Endometrium (tissue), 2 donors: ENCODE data around the gene CREB5.

Experiments
- FAIRE-seq: peaks from 2 replicates; lab custom pipeline; 2012; peaks lifted over from hg19 to GRCh38; lab: Jason Lieb, UNC
- donor health status: control.
- donor health status: control.

CREB5 gene

DNA sequence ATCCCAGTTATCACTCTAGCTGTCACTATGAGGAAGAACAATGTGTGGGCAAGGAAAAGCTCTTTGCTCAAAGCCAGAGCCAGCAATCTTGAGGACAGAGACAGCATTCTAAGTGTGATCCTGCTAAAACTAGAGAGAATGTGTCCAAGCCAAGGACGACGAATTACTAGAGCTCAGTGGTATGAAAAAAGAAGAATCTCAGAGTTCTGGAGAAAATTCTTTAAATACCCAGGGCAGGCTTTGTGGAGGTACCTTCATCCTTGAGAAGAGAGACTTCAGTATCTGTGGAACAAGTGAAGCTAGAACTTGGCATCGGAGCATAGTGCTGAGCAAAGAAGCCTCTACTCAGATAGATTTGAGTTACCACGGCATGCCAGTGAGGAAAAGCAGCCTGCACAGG is 336.0 kb downstream of the CREB5 start:
- no peak for FAIRE-seq

DNA sequence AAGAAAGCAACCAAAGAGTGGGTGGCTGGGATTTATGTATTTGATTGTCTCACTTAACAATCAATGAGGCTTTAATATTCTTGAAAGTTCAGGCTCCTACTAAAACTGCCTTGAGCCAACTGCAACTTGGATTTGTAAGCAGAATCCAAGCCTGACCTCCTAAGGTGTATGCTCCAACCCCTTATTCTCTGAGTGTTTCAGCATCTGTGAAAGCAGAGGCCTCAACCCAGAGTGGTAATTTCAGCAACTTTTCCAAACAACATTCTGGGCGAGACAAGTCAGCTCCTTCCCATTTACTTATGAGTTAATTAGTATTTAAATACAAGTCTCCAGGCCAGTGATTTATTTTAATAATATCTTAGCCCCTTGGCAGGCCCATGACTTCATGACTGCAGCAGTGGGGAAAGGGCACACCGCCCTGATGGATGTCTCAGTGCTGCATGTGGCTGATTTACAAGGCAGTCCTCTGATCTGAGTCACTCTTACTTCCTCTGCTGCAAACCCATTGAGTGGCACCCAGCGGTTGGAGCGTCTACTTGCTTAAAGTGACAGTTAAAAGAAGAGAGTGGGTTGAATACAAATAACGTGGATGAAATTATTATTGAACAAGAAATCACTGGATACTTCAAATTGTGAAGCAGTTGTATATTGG is 336.7 kb downstream of the CREB5 start:
- FAIRE-seq = no peak

DNA sequence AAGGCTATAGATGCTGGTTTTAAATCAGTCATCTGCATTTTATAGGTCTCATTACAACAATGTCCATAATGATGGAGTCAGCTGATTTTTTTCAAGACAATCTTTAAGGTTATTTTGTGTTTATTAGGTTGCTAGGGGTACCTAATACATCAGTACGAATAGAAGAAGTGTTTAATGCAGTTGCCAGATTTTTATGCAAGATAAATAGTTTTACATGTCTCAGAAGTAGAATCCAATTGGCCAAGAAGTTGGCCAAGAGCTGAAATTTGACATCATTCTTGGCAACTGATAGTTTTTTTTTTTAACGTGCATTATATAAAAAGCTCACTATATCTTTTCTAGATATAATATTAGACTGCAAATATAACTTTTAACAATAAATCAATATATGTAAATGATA is 337.3 kb downstream of the CREB5 start:
- no peak for FAIRE-seq

DNA sequence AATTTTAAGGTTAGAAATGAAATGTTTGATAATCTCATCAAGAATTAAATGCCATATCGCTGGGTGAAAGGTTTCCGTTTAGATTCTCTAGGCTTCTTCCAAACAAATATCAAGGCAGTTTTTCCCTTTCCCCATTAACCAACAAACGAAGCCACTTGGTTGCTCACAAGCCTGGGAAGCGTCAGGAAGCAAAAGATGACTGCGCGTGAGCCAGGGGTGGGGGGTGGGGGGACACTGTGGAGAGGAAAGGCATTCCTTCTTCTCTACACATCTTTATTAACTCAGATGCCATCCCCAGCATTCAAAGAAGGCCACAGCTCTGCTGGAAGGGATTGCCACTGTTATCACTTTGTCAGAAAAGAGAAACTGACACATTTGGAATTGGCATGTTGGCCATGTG is 338.7 kb downstream of the CREB5 start:
- FAIRE-seq = no peak

DNA sequence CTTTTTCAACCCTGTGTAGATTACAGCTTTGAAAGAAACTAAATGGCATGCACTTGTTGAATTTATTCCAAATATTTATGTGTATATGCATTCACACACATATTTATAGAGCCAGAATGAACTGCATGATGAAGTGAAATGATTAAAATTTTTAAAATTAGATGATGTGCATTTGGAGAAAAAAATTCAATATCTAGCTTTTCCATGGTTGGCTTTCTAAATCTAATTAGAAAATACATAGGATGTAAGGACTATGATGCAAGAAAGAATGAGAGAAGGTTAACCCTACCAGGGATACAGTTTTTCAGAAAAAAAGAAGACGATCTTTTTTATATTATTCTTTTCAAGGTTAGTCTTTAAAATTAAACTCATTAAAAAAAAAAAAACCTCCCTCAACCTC is 341.3 kb downstream of the CREB5 start:
- no peak for FAIRE-seq

DNA sequence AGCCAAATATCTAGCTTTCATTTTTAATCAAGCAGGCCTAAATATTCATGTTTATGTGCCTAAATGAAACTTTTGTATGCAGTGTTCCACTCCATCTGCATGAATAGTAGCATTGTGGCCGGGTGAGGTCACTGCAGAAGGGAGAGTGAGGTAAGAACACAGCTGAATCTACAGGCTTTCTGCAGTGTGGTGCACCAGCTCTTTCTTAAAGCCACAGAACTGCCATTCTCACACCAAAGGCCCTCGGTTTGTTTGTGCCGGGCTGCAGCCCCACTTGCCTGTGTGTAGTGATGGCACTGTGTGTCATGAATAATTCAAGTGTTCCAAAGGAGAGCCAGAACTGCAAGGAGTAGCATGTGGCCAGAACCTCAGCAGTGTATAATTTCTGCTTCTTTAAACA is 341.7 kb downstream of the CREB5 start:
- no peak for FAIRE-seq

DNA sequence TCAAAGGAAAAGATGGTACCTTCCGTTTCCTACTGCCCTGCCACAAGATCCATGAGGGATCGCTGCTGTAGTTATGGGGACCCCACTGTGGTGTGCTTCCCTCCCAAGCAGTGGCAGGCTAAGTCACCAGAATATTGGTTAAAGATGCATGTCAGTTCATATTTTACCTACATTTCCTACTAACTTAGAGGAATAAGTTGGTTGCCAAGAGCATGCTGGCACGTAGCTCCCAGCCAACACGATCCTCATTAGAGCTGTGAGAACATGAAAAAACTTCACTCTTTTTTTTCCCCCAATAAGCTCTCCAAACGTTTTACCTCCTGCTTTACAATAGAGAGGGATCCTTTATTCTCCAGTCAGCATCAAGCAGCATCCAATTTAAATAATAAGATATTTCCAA is 342.1 kb downstream of the CREB5 start:
- no peak for FAIRE-seq

DNA sequence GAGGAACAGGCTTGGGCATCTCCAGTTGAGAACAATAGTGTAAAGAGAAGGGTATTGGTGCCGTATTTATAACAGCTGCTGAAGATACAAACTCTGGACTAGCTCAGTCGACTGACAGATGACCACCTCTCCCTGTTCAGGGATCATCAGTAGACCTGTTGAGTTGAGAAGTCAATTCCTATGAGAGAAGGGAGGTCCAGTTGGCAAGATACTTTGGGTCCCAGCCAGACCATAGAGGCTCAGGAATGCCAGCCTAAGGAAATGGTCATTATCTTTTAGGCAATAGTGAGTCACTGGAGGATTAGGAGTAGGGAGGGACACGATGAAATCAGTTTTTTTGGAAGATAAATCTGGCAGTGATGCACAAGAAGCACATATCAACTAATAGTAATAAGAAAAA is 342.9 kb downstream of the CREB5 start:
- no peak for FAIRE-seq

DNA sequence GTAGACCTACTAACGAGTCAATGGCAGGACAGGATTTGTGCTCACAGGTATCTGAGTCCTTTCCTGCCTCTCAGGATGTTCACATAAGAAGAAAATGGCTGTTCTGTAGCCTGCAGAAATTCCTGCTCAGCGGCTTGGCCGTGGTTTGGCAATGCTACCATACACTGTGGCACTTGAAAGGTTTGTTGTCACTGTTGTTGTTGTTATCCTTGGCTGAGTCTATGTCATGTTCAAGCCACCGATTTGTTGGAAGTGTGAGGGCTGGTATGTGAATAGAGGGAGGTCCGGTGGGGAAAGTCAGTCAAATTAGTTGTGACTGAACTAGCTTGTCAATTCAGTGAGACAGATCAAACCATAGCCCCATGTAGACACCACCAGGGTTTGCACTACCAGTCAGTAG is 345.9 kb downstream of the CREB5 start:
- FAIRE-seq = no peak

DNA sequence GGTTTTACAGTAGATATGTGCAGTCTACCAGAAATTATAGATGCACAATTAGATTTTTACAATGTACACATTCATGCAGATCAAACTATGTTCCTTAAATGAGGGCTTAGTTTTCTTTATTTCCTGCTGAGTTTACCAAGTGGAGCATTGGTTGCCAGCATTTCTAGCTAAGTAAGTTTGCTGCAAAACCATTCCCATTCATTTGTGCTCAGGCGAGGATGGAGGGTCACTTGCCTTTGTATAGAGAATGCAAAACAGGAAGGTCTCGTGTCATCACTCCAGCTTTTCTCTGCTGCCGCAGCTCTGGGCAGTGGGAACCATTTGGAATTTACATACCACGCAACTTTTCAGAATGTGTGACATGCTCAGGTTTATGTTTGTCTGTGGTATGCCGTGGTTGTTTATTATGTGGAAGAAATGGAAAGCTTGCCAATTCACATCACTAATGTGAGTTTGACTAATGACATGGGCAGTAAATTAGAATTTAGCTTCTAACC is 347.2 kb downstream of the CREB5 start:
- FAIRE-seq = no peak

DNA sequence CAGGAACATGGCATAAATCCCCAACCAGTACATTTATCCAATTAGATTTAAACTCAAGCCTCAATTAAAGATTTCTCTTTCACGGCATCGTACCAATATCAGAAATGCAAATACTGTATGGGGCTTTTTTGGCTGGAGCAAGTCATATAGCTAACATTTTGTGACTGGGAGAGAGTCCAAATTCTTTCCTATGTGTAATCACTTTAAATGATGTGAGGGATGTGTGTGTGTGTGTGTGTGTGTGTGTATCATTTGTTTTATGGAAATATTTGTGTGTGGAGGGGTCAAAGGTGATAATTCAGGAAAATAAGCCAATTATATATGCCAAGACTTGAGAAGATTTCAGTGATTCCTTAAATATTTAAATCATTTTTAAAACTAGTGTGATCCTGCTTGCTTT is 349.2 kb downstream of the CREB5 start:
- no peak for FAIRE-seq

DNA sequence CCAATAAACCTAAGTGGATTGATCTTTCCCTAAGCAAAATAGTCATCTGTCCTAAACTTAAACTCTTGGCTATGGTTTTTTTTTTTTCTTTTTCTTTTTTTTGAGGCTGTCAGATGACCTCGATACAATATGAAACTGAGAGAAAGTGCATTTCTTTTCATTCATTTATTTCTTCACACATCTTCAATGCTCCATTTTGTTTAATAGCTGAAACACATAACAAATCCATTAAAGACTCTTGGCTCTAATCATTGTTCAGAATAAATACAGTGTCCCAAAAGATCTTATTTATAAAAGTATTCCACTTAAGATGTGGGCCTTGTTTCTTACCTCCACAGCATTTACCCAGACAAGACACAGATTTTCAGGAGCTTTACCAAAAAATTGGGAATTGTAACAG is 350.3 kb downstream of the CREB5 start:
- FAIRE-seq = no peak

DNA sequence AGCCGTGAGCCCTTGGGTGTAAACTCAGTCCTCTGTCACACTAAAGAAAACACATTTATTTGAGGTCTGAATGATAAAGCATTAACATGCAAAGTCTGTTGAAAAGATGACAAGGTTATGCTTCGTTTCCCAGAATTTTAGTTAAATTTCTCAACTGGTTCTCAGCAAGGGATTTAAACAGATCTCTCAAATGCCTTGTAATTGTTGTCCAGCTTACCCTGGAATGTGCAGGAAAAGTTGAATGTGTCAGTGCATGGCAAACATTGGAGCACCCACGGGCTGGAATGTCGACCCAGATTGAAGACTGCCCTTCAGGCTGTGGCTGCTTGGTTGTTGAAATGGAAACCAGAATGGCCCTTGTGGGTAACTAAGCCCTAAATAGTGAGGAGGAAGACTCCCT is 354.0 kb downstream of the CREB5 start:
- no peak for FAIRE-seq

DNA sequence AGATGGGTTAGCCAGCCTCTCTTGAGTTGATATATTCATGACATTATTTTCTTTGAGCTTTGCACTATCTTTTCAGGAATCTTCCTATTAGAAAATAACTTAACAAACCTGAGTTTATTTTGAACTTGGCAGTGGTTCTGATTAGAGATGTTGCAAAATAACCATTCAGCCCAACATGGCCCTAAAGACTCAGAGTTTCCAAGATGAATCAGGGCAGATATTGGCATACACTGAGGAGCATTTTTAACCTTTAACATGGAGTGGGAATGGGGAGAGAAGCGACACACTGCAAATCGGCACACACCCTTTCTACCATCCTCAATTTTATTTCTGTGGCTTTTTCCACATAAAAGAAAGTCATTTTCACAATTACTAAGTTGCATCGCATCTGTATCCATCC is 355.0 kb downstream of the CREB5 start:
- FAIRE-seq = no peak

DNA sequence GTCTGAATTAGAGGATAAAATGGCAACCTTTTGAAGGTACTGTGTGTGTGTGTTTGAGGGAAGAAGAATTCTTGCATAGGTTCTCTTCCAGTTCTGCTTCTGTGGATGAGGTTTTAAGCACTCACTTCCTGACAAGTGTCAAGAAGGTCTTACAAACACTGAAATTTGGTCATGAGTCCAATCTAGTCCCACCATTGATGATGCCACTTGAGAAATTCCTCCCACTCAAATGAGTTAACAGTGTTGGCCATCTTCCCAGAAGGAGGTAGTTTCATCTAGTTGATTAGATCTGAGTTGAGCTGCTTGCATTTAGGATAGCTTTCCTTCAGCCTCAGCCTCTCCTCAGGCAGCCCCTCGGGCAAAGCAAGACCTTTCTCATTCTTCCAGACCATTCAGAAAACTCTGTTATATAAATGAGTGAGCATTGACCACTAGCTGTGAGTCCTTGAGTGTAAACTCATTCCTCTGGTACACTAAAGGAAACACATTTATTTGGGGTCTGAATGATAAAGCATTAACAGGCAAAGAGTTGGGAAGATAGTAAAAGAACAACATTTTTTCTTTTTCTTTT is 356.3 kb downstream of the CREB5 start:
- FAIRE-seq = no peak

DNA sequence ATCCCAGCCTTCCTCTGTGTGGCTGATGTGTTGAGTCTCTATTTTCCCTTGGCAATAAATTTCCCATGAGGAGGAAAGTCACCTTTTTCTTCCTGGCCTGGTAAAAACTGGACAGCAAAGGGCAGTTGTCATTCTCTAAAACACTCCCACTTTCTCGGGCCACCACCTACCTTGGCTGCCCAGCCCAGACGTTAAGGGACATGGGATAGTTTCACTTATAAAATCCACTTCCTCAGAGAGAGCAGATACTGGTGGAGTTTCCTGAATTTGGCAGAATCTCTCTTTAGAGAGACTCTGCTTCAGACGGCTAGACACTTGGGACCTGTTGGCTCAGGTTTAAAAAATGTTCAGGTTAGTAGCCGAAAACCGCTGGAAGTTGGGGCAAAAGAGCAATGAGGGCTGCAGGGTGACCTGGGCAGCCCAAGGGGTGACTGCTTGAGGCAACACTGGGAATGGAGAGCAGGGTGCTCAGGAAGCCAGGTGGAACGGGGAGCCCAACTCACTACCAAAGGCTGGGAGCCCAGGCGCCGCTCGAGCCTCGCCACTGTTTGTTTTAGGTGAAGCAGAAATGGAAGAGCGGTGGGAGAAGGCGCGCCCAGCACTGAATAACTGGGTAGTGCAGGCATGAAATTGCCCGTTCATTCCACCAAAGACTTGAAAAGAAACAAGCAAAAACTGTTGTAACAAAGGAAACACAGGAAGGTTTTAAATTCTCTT is 359.7 kb downstream of the CREB5 start:
- FAIRE-seq = no peak

DNA sequence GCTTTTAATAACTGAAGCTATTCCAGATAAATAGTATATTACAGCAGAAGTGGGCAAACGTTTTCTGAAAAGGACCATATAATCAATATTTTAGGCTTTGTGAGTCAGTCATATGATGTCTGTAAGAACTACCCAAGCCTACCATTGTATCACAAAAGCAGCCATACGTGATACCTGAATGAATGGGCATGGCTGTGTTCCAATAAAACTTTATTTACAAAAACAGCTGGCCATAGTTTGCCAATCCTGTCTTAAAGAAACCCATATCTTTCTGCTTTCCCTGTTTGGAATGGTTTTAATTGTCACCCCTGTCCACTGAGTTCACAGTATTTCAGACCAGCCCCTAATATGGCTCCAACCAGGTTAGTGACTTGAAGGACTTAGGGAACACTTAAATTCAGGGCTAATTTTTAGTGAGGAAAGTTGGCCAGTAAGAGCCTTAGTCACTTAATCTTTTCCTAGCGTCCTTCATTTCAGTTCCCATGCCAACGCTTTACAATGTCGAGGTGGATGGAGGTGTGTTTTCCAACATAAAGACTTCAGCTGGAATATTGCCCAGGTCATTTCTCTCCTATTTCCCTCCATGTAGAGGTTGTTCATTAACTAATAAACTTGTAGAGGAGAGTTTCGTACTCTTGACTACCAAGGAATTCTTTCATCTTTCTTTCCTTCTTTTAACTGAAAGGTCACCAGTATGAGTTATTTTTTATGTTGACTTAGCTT is 361.3 kb downstream of the CREB5 start:
- no peak for FAIRE-seq

DNA sequence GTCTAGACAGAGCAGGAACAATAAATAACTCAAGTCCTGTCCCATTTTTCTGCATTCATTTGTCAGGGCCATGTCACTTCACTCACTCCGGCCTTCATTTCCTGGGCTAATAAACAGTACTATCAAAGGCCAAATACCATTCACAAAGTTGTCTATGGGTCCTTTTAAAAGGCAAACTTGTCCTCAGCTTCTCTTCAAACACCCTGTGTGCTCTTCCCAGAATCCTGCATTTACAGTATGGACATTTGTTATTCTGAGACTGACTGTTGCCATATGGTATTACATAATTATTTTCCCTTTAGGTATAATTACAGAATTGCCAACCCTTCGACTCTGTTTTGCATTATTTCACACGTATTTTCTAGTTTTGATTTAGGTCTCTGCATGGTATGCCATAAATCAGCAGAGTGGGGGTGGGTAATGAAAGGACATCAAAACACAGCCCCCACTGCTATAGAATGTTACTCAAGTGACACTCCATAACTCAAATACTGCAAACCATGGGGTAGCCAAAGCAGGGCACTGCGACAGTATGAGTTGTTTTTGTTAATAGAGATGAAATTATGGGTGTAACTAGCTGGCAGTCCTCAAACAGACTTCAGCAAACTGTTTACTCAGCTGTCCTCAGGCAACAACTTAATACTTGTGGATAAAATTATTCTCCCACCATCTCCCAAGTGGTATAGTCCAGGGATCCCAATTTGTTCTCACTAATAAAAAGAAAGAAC is 362.1 kb downstream of the CREB5 start:
- FAIRE-seq = no peak

DNA sequence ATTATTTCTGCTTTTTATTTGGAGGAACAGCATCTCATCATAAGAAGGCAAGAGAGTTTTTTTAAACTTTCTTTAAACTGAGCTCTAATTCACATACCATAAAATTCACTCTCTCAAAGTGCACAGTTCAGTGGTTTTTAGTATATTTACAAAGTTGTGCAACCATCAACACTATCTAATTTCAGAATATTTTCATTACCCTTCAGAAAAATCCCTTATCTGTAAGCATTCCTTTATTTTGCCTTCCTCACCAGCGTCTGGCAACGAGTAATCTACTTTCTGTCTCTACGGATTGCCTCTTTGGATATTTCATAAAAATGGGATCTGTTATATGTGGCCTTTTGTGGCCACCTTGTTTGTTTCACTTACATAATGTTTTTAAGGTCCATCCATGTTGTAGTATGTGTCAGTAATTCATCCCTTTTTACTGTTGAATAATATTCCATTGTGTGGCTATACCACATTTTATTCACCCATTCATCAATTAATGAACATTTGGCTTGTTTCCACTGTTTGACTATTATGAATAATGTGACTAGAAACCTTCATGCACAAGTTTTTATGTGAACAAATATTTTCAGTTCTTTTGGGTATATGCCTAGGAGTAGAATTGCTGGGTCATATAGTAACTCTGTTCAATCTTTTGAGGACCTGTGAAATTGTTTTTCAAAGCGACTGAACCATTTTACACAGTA is 364.3 kb downstream of the CREB5 start:
- no peak for FAIRE-seq

DNA sequence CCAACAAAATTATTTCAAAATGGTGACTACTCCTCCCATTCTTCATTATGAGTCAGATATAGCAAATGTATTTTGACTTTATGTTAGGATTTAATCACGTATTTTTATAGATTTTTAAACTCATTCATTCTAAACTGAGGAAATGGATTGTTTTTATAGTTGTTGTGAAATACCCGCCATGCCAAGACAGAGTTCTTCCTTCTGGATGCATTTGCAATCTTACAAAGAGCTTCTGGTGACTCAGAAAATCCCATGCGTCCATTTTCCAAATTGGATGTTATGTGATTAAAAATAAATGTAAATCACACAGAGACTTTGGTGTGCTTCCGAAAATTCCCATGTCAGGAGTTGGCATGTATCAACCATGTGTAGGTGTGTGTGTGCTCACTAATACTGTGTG is 366.5 kb downstream of the CREB5 start:
- FAIRE-seq = no peak

DNA sequence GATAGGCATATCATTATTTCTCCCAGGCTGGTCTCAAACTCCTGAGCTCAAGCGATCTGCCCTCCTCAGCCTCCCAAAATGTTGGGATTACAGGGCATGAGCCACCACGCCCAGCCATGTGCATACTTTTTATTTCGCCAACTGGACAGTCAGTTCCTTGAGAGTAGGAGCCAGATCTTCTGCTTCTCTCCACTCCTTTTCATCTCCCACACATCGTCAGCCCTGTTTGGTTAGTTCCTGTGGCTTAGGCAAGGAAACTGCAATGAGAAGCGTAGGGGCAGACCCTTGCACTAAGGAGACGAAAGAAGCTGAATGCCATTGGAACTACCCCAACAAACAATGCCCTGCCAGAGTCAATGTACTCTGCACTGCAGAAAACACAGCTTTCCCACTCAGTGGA is 367.6 kb downstream of the CREB5 start:
- no peak for FAIRE-seq

DNA sequence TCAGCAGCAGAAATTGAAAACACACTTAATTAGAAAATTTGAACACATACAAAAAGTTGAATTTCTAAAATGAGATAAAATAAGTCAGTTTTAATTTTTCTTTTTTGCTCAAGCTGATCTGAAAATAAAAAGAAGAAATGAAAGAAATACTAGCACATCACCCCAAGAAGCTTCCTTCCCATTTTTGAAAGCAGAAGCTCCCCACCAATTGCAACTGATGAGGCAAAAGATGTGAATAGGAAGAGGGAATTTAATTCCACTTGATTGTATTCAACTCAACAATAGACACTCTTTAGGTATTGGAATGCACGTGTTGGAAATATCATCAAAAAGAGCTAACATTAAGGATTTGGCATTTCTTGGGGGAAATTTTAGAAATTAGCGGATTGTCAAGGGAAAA is 370.0 kb downstream of the CREB5 start:
- no peak for FAIRE-seq
